ENCODE results near the gene CD22. TPM values are rescaled to one million over a fixed set of nuclear protein-coding genes. Genes with fewer than 3 reads are reported as not detected.

The CD22 gene
- total RNA-seq, 2 experiments from 2014 or later = 0.41 TPM; not detected in 1

DNA sequence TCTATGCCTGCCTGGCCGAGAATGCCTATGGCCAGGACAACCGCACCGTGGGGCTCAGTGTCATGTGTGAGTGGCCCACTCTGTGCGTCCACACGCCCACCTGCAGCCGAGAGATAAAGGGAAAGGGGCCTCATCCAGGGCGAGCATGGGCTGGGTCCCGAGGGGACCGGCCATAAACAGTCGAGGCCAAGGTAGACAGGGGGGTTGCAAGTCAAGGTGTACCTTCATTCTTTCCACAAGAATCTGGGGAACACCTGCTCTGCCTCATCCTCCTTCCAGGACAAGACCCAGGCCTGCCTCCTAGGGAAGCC lies 28.7 kb upstream of the CD22 start:
- Mint-ChIP-seq H3K27ac (no peak overlapping the region), H3K9me3 (ENCODE audit: low read depth) (no peaks in the 10 kb centered on the region), H3K4me3 (no peak overlapping the region), H3K36me3 (no peaks in the 10 kb centered on the region), H3K27me3 (peaks cover 2% of the 10 kb centered on the region), H3K4me1 (peaks cover 8% of the 10 kb centered on the region)
- ATAC-seq = no peak
- CTCF ChIA-PET = no interaction called here
- no peak for DNase-seq

DNA sequence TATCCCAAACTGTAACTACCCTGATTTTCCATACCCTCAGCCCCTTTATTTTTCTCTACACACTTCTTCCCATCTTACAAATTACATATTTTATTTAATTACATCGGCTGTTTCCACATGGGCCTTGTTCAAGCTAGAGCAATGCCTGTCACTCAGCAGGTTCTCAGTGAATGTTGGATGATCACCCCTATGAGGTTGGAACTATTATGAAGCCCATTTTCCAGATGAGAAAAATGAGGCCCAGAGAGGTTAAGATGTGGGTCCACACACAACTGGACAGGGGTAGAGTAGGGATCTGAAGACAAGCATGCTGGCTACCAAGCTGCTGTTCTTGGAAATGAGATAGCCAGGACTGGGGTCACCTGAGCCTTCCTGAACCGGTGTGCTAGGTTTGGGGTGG lies 27.0 kb upstream of the CD22 start:
- H3K9me3 Mint-ChIP-seq (ENCODE audit: low read depth) = no peaks in the 10 kb centered on the region
- H3K4me3 Mint-ChIP-seq = no peak overlapping the region
- ATAC-seq = no peak
- DNase-seq = no peak
- H3K27me3 Mint-ChIP-seq = peaks cover 2% of the 10 kb centered on the region
- no peaks in the 10 kb centered on the region for H3K4me1 Mint-ChIP-seq
- no peaks in the 10 kb centered on the region for H3K36me3 Mint-ChIP-seq
- CTCF ChIA-PET = interaction anchor here (1.8 kb wide), 1 partner anchor 193 kb away, joined by 4 read pairs; no protein-coding TSS in a partner anchor
- no peak overlapping the region for H3K27ac Mint-ChIP-seq

DNA sequence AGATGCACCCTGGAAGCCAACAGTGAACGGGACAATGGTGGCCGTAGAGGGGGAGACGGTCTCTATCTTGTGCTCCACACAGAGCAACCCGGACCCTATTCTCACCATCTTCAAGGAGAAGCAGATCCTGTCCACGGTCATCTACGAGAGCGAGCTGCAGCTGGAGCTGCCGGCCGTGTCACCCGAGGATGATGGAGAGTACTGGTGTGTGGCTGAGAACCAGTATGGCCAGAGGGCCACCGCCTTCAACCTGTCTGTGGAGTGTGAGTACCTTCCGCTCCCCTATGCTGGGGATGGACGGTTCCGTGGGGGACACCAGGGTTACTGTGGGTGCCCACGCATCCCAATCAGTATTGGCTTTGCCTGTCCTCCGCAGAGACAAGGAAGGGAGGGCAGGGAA lies 26.5 kb upstream of the CD22 start:
- H3K9me3 Mint-ChIP-seq (ENCODE audit: low read depth) = no peaks in the 10 kb centered on the region
- CTCF ChIA-PET = interaction anchor here (1.8 kb wide), 1 partner anchor 193 kb away, joined by 4 read pairs; no protein-coding TSS in a partner anchor

DNA sequence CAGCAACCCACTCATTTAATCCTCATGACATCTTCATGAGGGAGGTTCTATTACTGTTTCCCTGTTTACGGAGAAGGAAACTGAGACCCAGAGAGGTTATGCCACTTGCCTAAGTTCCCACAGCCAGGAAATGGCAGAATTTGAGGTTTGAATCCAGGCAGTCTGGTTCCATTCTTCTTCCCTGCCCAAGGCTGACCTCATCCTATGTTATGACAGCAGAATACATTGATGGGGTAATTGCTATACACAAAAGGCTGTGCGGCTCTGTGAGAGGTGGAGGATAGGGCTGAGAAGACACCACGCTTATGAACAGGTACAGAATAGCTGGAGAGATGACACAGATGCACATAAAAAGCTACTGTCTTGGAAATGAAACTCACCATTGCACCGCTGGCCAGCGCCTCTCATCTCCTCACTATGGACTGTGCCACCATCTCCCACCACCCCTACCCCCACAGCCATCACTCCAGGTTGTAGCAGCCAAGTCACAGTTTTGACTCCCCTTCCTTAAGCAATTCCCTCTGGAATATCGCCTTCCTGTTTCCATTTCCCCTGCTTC lies 25.6 kb upstream of the CD22 start:
- Mint-ChIP-seq H3K36me3 (no peaks in the 10 kb centered on the region), H3K27me3 (peaks cover 7% of the 10 kb centered on the region), H3K4me1 (no peaks in the 10 kb centered on the region), H3K4me3 (no peak overlapping the region), H3K9me3 (ENCODE audit: low read depth) (no peaks in the 10 kb centered on the region), H3K27ac (no peak overlapping the region)
- no peak for DNase-seq
- CTCF ChIA-PET = interaction anchor here (1.2 kb wide), 1 partner anchor 259 kb away, joined by 3 read pairs; no protein-coding TSS in a partner anchor
- ATAC-seq = no peak

More for the DNA sequence above, 26.5 kb upstream of the CD22 start:
- no peak overlapping the region for H3K4me3 Mint-ChIP-seq
- no peak for ATAC-seq
- H3K27me3 Mint-ChIP-seq = peaks cover 2% of the 10 kb centered on the region
- H3K36me3 Mint-ChIP-seq = no peaks in the 10 kb centered on the region
- no peak overlapping the region for H3K27ac Mint-ChIP-seq
- no peak for DNase-seq
- no peaks in the 10 kb centered on the region for H3K4me1 Mint-ChIP-seq

DNA sequence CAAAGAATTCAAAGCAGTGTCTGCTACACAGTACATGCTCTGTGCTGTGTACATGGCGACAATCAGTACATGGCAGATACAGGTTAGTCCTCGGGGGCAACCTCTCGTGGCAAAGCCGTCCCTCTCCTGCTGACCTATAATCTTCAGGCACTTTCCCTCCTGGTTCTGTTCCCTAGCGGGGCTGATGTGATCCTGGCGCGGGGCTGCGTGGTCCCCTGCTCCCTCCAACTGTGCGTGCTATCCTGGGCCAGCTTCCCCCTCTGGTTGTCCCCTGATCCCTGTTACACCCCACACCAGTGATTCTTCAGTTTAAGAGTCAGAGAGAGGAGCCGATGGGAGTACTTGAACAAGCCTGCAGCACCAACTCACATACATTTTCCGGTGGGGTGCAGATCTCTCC lies 25.0 kb upstream of the CD22 start:
- CTCF ChIA-PET = interaction anchor here (1.2 kb wide), 1 partner anchor 260 kb away, joined by 3 read pairs; no protein-coding TSS in a partner anchor
- H3K27me3 Mint-ChIP-seq = peaks cover 11% of the 10 kb centered on the region
- H3K4me1 Mint-ChIP-seq = no peaks in the 10 kb centered on the region
- no peak overlapping the region for H3K27ac Mint-ChIP-seq
- DNase-seq (no peak), ATAC-seq (no peak)
- no peaks in the 10 kb centered on the region for H3K36me3 Mint-ChIP-seq
- H3K4me3 Mint-ChIP-seq = no peak overlapping the region
- H3K9me3 Mint-ChIP-seq (ENCODE audit: low read depth) = no peaks in the 10 kb centered on the region

DNA sequence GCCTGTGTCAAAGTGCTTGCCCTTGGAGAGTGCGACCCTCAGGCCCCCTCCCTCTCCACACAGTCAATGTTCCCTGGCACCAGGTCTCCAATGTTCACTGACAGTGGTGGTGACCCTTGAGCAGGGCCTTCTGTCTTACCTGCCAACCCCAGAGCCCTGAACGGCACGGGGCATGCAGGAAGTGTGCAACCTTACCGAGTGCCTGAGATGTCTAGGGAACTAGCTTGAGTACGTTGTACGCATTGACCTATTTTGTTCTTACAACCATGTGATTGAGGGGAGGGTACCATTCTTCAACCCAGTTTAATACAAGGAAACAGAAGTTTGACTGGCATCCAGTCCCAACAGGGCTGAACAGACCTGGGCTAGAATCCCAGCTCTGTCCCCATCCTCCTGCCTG lies 23.8 kb upstream of the CD22 start:
- H3K4me1 Mint-ChIP-seq = no peaks in the 10 kb centered on the region
- H3K27me3 Mint-ChIP-seq = peaks cover 11% of the 10 kb centered on the region
- ATAC-seq (no peak), DNase-seq (no peak)
- no peak overlapping the region for H3K4me3 Mint-ChIP-seq
- H3K36me3 Mint-ChIP-seq = no peaks in the 10 kb centered on the region
- CTCF ChIA-PET = no interaction called here
- H3K27ac Mint-ChIP-seq = no peak overlapping the region
- no peaks in the 10 kb centered on the region for H3K9me3 Mint-ChIP-seq (ENCODE audit: low read depth)

DNA sequence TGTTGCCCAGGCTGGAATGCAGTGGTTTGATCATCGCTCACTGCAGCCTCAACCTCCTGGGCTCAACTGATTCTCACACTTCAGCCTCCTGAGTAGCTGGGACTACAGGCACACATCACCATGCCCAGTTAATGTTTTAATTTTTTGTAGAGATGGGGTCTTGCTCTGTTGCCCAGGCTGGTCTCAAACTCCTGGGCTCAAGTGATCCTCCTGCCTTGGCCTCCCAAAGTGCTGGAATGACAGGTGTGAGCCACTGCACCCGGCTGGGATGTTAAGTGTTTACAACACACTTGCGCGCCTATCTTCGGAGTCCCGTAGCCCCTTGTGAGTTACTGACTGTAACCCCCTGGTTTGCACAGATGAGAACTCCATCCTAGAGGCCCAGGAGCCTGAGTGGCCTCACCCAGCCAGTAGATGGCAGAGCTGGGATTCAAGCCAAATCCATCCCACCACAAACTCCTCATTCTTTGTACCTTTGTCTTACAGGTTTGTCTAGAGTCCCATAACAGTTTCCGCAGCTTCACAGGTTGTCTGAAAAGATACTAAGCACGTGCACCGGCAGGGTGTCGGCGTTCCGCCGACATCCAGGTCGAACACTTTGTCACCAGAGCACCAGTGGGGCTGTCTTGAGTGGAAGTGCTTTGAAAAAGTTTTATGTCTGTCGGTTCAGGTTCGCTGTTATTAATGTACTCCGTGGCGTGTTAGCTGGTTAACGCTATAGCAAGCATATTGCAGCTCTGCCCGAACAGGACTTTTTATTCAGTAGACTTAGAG lies 22.3 kb upstream of the CD22 start:
- H3K9me3 Mint-ChIP-seq (ENCODE audit: low read depth) = no peaks in the 10 kb centered on the region
- ATAC-seq = no peak
- CTCF ChIA-PET = interaction anchor here (1.6 kb wide), 1 partner anchor 47 kb away, joined by 3 read pairs; no protein-coding TSS in a partner anchor
- no peaks in the 10 kb centered on the region for H3K36me3 Mint-ChIP-seq
- peaks cover 11% of the 10 kb centered on the region for H3K27me3 Mint-ChIP-seq
- H3K4me3 Mint-ChIP-seq = no peak overlapping the region
- DNase-seq = no peak
- no peak overlapping the region for H3K27ac Mint-ChIP-seq
- H3K4me1 Mint-ChIP-seq = no peaks in the 10 kb centered on the region

DNA sequence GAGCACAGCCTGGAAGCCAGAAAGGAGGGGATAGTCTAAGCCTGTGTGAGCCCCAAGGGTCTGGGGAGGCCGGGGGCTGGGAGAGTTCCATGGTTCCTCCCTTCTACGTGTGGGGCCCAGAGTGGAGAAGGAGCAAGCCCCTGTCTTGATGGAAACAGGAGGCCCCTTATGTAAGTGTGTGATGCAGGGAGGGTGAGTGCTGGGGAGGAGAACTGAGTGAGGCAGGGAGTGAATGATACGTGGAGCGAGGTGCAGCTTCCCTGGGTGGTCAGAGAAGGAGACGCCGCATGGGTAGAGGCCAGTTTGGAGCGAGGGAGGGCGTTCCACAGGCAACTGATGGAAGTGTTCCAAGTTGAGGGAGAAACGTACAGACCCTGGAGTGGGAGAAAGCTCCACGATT lies 21.1 kb upstream of the CD22 start:
- CTCF ChIA-PET = interaction anchor here (1.6 kb wide), 1 partner anchor 46 kb away, joined by 3 read pairs; no protein-coding TSS in a partner anchor
- no peaks in the 10 kb centered on the region for H3K4me1 Mint-ChIP-seq
- H3K27ac Mint-ChIP-seq = no peak overlapping the region
- DNase-seq = no peak
- no peak overlapping the region for H3K4me3 Mint-ChIP-seq
- ATAC-seq = no peak
- H3K27me3 Mint-ChIP-seq = peaks cover 9% of the 10 kb centered on the region
- no peaks in the 10 kb centered on the region for H3K36me3 Mint-ChIP-seq
- H3K9me3 Mint-ChIP-seq (ENCODE audit: low read depth) = no peaks in the 10 kb centered on the region

DNA sequence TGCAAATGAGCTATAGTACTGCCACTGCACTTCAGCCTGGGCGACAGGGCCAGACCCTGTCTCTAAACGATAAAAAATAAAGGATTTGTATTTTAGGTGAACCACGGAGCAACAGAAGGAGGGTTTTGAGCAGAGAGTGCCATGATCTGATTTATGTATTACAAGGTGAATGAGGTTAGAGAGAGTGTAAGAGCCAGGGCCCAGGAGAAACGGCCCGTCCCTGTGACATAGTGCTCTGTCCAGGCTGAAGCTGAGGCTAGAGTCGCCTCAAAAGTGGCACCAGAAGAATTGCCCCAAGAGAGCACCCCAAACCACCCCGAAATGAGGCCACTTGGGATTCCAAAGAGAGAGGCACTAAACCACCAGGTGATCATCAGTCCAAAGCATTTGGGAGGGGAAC lies 20.1 kb upstream of the CD22 start:
- peaks cover 9% of the 10 kb centered on the region for H3K27me3 Mint-ChIP-seq
- DNase-seq = no peak
- no peak overlapping the region for H3K4me3 Mint-ChIP-seq
- no peaks in the 10 kb centered on the region for H3K9me3 Mint-ChIP-seq (ENCODE audit: low read depth)
- H3K36me3 Mint-ChIP-seq = no peaks in the 10 kb centered on the region
- ATAC-seq = no peak
- no peaks in the 10 kb centered on the region for H3K4me1 Mint-ChIP-seq
- H3K27ac Mint-ChIP-seq = no peak overlapping the region
- CTCF ChIA-PET = no interaction called here

DNA sequence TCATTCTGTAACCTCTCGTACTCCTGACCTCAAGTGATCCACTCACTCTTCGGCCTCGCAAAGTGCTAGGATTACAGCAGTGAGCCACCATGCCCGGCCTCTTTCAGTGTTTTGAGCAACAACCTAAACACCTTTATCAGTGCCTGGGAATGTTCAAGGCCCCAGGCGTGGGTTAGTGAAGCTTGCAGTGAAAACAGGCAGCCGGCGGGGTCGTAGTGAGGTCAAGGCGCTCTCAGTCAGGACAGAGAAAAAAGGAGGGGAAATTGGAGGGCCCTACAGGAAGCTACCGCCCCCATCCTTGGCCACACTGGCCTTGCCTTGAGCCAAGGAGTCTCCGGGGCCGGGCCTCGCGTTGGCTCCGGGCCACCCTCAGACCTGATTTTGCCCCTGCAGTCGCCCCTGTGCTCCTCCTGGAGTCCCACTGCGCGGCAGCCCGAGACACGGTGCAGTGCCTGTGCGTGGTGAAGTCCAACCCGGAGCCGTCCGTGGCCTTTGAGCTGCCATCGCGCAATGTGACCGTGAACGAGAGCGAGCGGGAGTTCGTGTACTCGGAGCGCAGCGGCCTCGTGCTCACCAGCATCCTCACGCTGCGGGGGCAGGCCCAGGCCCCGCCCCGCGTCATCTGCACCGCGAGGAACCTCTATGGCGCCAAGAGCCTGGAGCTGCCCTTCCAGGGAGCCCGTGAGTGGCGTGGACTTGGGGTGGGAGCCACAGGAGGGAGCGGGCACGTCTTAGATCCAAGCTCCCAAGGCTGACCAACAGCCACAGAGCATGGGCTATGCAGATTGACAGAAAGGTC lies 19.3 kb upstream of the CD22 start:
- H3K27ac Mint-ChIP-seq = no peak overlapping the region
- H3K36me3 Mint-ChIP-seq = no peaks in the 10 kb centered on the region
- DNase-seq (no peak), ATAC-seq (no peak)
- no peak overlapping the region for H3K4me3 Mint-ChIP-seq
- H3K4me1 Mint-ChIP-seq = no peaks in the 10 kb centered on the region
- peaks cover 11% of the 10 kb centered on the region for H3K27me3 Mint-ChIP-seq
- CTCF ChIA-PET = no interaction called here
- no peaks in the 10 kb centered on the region for H3K9me3 Mint-ChIP-seq (ENCODE audit: low read depth)

DNA sequence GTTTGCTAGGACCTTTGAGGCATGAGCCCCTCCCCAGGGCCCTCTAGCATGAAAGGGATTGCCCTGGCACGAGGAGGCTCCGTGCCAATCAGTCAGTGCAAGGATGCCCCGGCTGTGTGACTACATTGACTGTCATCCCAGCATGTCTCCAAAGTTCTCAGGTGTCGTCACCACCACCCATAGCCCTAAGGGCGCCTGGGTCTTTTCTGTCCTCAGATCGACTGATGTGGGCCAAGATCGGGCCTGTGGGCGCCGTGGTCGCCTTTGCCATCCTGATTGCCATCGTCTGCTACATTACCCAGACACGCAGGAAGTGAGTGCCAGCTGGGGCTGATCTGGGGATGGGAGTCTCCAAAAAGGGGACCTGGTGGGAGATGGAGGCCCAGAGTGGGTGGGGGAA lies 18.7 kb upstream of the CD22 start:
- H3K36me3 Mint-ChIP-seq = no peaks in the 10 kb centered on the region
- DNase-seq = no peak
- no peak for ATAC-seq

DNA sequence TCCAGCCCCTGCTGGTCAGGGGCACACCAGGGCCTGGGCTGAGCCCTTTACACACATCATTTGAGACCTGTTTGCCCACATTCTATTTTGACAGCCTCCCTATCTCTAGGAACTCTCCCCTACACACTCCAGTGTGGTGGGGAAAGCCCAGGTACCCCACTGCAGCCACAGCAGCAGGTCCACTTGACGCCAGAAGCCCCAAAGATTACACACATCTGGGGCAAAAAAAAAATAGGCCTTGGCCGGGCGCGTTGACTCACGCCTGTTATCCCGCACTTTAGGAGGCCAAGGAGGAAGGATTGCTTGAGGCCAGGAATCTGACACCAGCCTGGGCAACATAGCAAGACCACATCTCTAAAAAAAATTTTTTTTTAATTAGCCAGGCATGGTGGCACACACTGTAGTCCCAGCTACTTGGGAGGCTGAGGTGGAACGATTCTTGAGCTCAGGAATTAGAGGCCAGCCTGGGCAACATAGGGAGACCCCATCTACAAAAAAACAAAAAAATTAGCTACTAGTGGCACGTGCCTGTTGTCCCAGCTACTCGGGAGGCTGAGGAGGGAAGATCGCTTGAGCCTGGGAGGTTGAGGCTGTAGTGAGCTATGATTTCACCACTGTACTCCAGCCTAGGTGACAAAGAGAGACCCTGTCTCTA lies 18.0 kb upstream of the CD22 start:
- Mint-ChIP-seq H3K9me3 (ENCODE audit: low read depth) (no peaks in the 10 kb centered on the region), H3K27me3 (peaks cover 14% of the 10 kb centered on the region), H3K36me3 (no peaks in the 10 kb centered on the region), H3K27ac (no peak overlapping the region), H3K4me3 (no peak overlapping the region), H3K4me1 (no peaks in the 10 kb centered on the region)
- DNase-seq = no peak
- CTCF ChIA-PET = no interaction called here
- no peak for ATAC-seq

More for the DNA sequence above, 18.7 kb upstream of the CD22 start:
- no peaks in the 10 kb centered on the region for H3K9me3 Mint-ChIP-seq (ENCODE audit: low read depth)
- H3K27ac Mint-ChIP-seq = no peak overlapping the region
- no peak overlapping the region for H3K4me3 Mint-ChIP-seq
- H3K27me3 Mint-ChIP-seq = peaks cover 14% of the 10 kb centered on the region
- no peaks in the 10 kb centered on the region for H3K4me1 Mint-ChIP-seq
- CTCF ChIA-PET = no interaction called here

DNA sequence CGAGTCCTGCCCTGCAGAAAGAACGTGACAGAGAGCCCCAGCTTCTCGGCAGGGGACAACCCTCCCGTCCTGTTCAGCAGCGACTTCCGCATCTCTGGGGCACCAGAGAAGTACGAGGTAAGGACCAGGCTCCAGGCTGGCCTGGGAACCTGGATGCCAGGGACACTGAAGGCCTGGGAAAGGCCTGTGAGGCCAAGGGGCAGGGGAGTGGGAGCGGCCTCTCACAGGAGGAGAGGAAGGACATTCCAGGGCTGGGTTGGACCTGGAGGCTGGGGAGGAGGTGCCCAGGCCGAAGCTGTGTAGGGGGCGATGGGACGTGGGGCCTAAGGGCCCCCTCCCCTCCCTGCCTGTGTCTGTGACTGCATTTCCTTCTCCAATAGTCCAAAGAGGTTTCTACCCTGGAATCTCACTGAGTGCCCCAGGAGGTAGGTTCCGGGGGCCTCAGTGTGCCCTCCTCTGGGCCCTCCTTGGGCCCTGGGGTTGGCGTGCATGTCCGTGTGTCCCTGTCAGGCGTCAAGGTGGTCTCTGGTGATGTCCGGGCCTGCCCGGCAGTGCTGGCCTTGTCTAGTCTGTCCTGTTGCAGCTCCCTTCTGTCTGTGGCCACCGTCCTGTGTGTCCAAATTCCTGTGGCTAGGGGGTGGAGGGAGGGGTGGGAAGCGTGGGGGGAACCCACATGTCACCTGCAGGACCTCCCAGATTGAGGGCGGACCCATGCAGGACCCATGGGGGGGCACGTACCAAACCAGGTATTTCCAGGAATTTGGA lies 16.9 kb upstream of the CD22 start:
- no peaks in the 10 kb centered on the region for H3K36me3 Mint-ChIP-seq
- no peak overlapping the region for H3K27ac Mint-ChIP-seq
- H3K9me3 Mint-ChIP-seq (ENCODE audit: low read depth) = no peaks in the 10 kb centered on the region
- no peak overlapping the region for H3K4me3 Mint-ChIP-seq
- DNase-seq = no peak
- CTCF ChIA-PET = no interaction called here
- H3K27me3 Mint-ChIP-seq = peaks cover 14% of the 10 kb centered on the region
- H3K4me1 Mint-ChIP-seq = no peaks in the 10 kb centered on the region
- ATAC-seq = no peak
